ENCODE data around the gene IL12B. TPM values are rescaled to one million over a fixed set of nuclear protein-coding genes. Genes with fewer than 3 reads are reported as not detected.

IL12B gene
- total RNA-seq, 5 donors from 2014 or later (not counting 1 experiment from before 2014, with no cell fraction given) = not detected

- H3K27me3 ChIP-seq (replicated peaks in 1 of 2; ENCODE audit: control insufficient read depth in 2 of 2, extremely low read depth in 1 of 2, insufficient read depth in 2 of 2, low read length in 1 of 2) = no peaks in the 10 kb centered on the region
- H3K4me3 ChIP-seq (ENCODE audit: control insufficient read depth in 1 of 2, extremely low read depth in 1 of 2, low read length in 1 of 2) = no peak overlapping the region
- peaks cover 0 to 4% of the 10 kb centered on the region in 2 donors for H3K27me3 Mint-ChIP-seq
- no peaks in the 10 kb centered on the region for H3K36me3 Mint-ChIP-seq
- no peak for ATAC-seq (replicated peaks in 1 of 4)
- no peaks in the 10 kb centered on the region for H3K36me3 ChIP-seq (ENCODE audit: control insufficient read depth in 2 of 2, extremely low read depth in 1 of 2, insufficient read depth in 1 of 2, low read length in 1 of 2)
- no peaks in the 10 kb centered on the region for H3K4me1 Mint-ChIP-seq
- H3K27ac ChIP-seq (ENCODE audit: low read length) = no peak overlapping the region
- H3K4me3 Mint-ChIP-seq = no peak overlapping the region
- H3K27ac Mint-ChIP-seq = no peak overlapping the region
- no peaks in the 10 kb centered on the region for H3K9me3 ChIP-seq
- no peaks in the 10 kb centered on the region for H3K9me3 Mint-ChIP-seq
- H3K4me1 ChIP-seq (ENCODE audit: control insufficient read depth in 1 of 2, extremely low read depth in 1 of 2, insufficient read depth in 2 of 2, low read length in 2 of 2) = no peaks in the 10 kb centered on the region
- WGBS (ENCODE audit: insufficient coverage) = 100% methylated on average over 1 of the region's 4 CpGs
- CTCF ChIA-PET = interaction anchor here (0.9 to 5.4 kb wide), 5 partner anchors 141 to 166 kb away, joined by 3 to 51 read pairs (median 4); no protein-coding TSS in a partner anchor
- POLR2A ChIA-PET = no interaction called here
- DNase-seq = no peak
Observed at GRCh38 chr5:159318448-159318847, 11.8 kb downstream of the IL12B start.

GRCh38 chr5:159317849-159318248, 12.4 kb downstream of the IL12B start:
- H3K4me1 Mint-ChIP-seq = no peaks in the 10 kb centered on the region
- POLR2A ChIA-PET = no interaction called here
- CTCF ChIA-PET = interaction anchor here (0.6 to 5.4 kb wide), 10 partner anchors 11 to 1078 kb away, joined by 3 to 51 read pairs (median 6); no protein-coding TSS in a partner anchor

GRCh38 chr5:159316519-159317383, 13.5 kb downstream of the IL12B start:
- WGBS (ENCODE audit: insufficient coverage) = 99% methylated on average over 7 of the region's 9 CpGs
- ChIA-PET POLR2A (interaction anchor here in 1 of 2 donors (0.9 kb wide), 1 partner anchor 160 kb away, joined by 3 read pairs; no protein-coding TSS in a partner anchor), CTCF (interaction anchor here (0.5 to 5.4 kb wide), 14 partner anchors 9 to 670 kb away, joined by 3 to 51 read pairs (median 4); no protein-coding TSS in a partner anchor)
- Mint-ChIP-seq H3K27me3 (peaks cover 0 to 4% of the 10 kb centered on the region in 2 donors), H3K36me3 (no peaks in the 10 kb centered on the region), H3K4me3 (no peak overlapping the region), H3K9me3 (no peaks in the 10 kb centered on the region), H3K4me1 (no peaks in the 10 kb centered on the region), H3K27ac (no peak overlapping the region)
- H3K36me3 ChIP-seq (ENCODE audit: control insufficient read depth in 2 of 2, extremely low read depth in 1 of 2, insufficient read depth in 1 of 2, low read length in 1 of 2) = no peaks in the 10 kb centered on the region
- no peak overlapping the region for H3K4me3 ChIP-seq (ENCODE audit: control insufficient read depth in 1 of 2, extremely low read depth in 1 of 2, low read length in 1 of 2)
- H3K9me3 ChIP-seq = no peaks in the 10 kb centered on the region
- H3K27ac ChIP-seq (ENCODE audit: low read length) = no peak overlapping the region
- peaks cover 0 to 5% of the 10 kb centered on the region in 2 experiments for H3K27me3 ChIP-seq (replicated peaks in 1 of 2; ENCODE audit: control insufficient read depth in 2 of 2, extremely low read depth in 1 of 2, insufficient read depth in 2 of 2, low read length in 1 of 2)
- DNase-seq (peak in 26 of 35 experiments; percentile 5 to 69 (median 30)), ATAC-seq (replicated peaks in 1 of 4) (peak in 3 of 4 experiments; percentile 43 to 71 (median 49))
- no peaks in the 10 kb centered on the region for H3K4me1 ChIP-seq (ENCODE audit: control insufficient read depth in 1 of 2, extremely low read depth in 1 of 2, insufficient read depth in 2 of 2, low read length in 2 of 2)

More at GRCh38 chr5:159317849-159318248, 12.4 kb downstream of the IL12B start:
- Histone ChIP-seq H3K27me3 (replicated peaks in 1 of 2; ENCODE audit: control insufficient read depth in 2 of 2, extremely low read depth in 1 of 2, insufficient read depth in 2 of 2, low read length in 1 of 2) (no peaks in the 10 kb centered on the region), H3K4me1 (ENCODE audit: control insufficient read depth in 1 of 2, extremely low read depth in 1 of 2, insufficient read depth in 2 of 2, low read length in 2 of 2) (no peaks in the 10 kb centered on the region), H3K27ac (ENCODE audit: low read length) (no peak overlapping the region), H3K36me3 (ENCODE audit: control insufficient read depth in 2 of 2, extremely low read depth in 1 of 2, insufficient read depth in 1 of 2, low read length in 1 of 2) (no peaks in the 10 kb centered on the region), H3K9me3 (no peaks in the 10 kb centered on the region), H3K4me3 (ENCODE audit: control insufficient read depth in 1 of 2, extremely low read depth in 1 of 2, low read length in 1 of 2) (no peak overlapping the region)
- no peak for DNase-seq
- H3K9me3 Mint-ChIP-seq = no peaks in the 10 kb centered on the region
- no peak overlapping the region for H3K4me3 Mint-ChIP-seq
- ATAC-seq (replicated peaks in 1 of 4) = no peak
- no CpG with 5 or more reads among the region's 2 CpGs for WGBS (ENCODE audit: insufficient coverage)
- no peak overlapping the region for H3K27ac Mint-ChIP-seq
- H3K36me3 Mint-ChIP-seq = no peaks in the 10 kb centered on the region
- peaks cover 0 to 4% of the 10 kb centered on the region in 2 donors for H3K27me3 Mint-ChIP-seq

- no peak for DNase-seq
- no peak overlapping the region for H3K27ac Mint-ChIP-seq
- no peak overlapping the region for H3K4me3 Mint-ChIP-seq
- POLR2A ChIA-PET = interaction anchor here in 1 of 2 donors (0.6 kb wide), 1 partner anchor 394 kb away, joined by 3 read pairs; no protein-coding TSS in a partner anchor
- H3K4me3 ChIP-seq (ENCODE audit: control insufficient read depth in 1 of 2, extremely low read depth in 1 of 2, low read length in 1 of 2) = no peak overlapping the region
- H3K36me3 Mint-ChIP-seq = no peaks in the 10 kb centered on the region
- H3K4me1 ChIP-seq (ENCODE audit: control insufficient read depth in 1 of 2, extremely low read depth in 1 of 2, insufficient read depth in 2 of 2, low read length in 2 of 2) = peaks cover 0 to 10% of the 10 kb centered on the region in 2 experiments
- no peak for ATAC-seq (replicated peaks in 1 of 4)
- H3K27ac ChIP-seq (ENCODE audit: low read length) = no peak overlapping the region
- WGBS (ENCODE audit: insufficient coverage) = no CpG with 5 or more reads among the region's 2 CpGs
- H3K36me3 ChIP-seq (ENCODE audit: control insufficient read depth in 2 of 2, extremely low read depth in 1 of 2, insufficient read depth in 1 of 2, low read length in 1 of 2) = no peaks in the 10 kb centered on the region
- H3K4me1 Mint-ChIP-seq = peaks cover 9 to 11% (median 10%) of the 10 kb centered on the region in 3 donors
- no peaks in the 10 kb centered on the region for H3K9me3 Mint-ChIP-seq
- no peaks in the 10 kb centered on the region for H3K9me3 ChIP-seq
- peaks cover 0 to 17% of the 10 kb centered on the region in 2 experiments for H3K27me3 ChIP-seq (replicated peaks in 1 of 2; ENCODE audit: control insufficient read depth in 2 of 2, extremely low read depth in 1 of 2, insufficient read depth in 2 of 2, low read length in 1 of 2)
- peaks cover 6 to 10% of the 10 kb centered on the region in 2 donors for H3K27me3 Mint-ChIP-seq
- CTCF ChIA-PET = no interaction called here
Observed at GRCh38 chr5:159313197-159313596, 17.1 kb downstream of the IL12B start.

- ChIA-PET CTCF (interaction anchor here (0.5 to 1.9 kb wide), 5 partner anchors 21 to 711 kb away, joined by 3 to 8 read pairs (median 4); no protein-coding TSS in a partner anchor), POLR2A (no interaction called here)
- Histone ChIP-seq H3K4me1 (ENCODE audit: control insufficient read depth in 1 of 2, extremely low read depth in 1 of 2, insufficient read depth in 2 of 2, low read length in 2 of 2) (peaks cover 0 to 10% of the 10 kb centered on the region in 2 experiments), H3K36me3 (ENCODE audit: control insufficient read depth in 2 of 2, extremely low read depth in 1 of 2, insufficient read depth in 1 of 2, low read length in 1 of 2) (no peaks in the 10 kb centered on the region), H3K4me3 (ENCODE audit: control insufficient read depth in 1 of 2, extremely low read depth in 1 of 2, low read length in 1 of 2) (peak overlapping the region in 1 of 2 donors; percentile 25), H3K9me3 (no peaks in the 10 kb centered on the region), H3K27ac (ENCODE audit: low read length) (no peak overlapping the region), H3K27me3 (replicated peaks in 1 of 2; ENCODE audit: control insufficient read depth in 2 of 2, extremely low read depth in 1 of 2, insufficient read depth in 2 of 2, low read length in 1 of 2) (peaks cover 0 to 24% of the 10 kb centered on the region in 2 experiments)
- no peak for ATAC-seq (replicated peaks in 1 of 4)
- WGBS (ENCODE audit: insufficient coverage) = 77% methylated on average over 5 of the region's 7 CpGs
- H3K4me3 Mint-ChIP-seq = peak overlapping the region in 2 of 3 donors; percentile 37 to 70
- H3K27ac Mint-ChIP-seq = no peak overlapping the region
- H3K9me3 Mint-ChIP-seq = no peaks in the 10 kb centered on the region
- DNase-seq = no peak
- H3K4me1 Mint-ChIP-seq = peaks cover 9 to 11% (median 10%) of the 10 kb centered on the region in 3 donors
- H3K27me3 Mint-ChIP-seq = peaks cover 6 to 10% of the 10 kb centered on the region in 2 donors
- H3K36me3 Mint-ChIP-seq = no peaks in the 10 kb centered on the region
Observed at GRCh38 chr5:159311063-159311462, 19.2 kb downstream of the IL12B start.

- H3K27ac ChIP-seq (ENCODE audit: low read length) = no peak overlapping the region
- H3K27me3 Mint-ChIP-seq = peaks cover 6 to 10% of the 10 kb centered on the region in 2 donors
- ChIA-PET POLR2A (interaction anchor here (0.6 to 0.9 kb wide), 2 partner anchors 9 to 33 kb away, joined by 3 to 4 read pairs; no protein-coding TSS in a partner anchor), CTCF (interaction anchor here (0.5 to 1.9 kb wide), 8 partner anchors 9 to 1781 kb away, joined by 3 to 11 read pairs (median 4); no protein-coding TSS in a partner anchor)
- no peak overlapping the region for H3K27ac Mint-ChIP-seq
- peak in 33 of 35 experiments; percentile 3 to 59 (median 27) for DNase-seq
- peak; percentile 83 to 97 (median 93) for ATAC-seq (replicated peaks in 1 of 4)
- WGBS (ENCODE audit: insufficient coverage) = 7% methylated on average over 23 of the region's 26 CpGs
- H3K27me3 ChIP-seq (replicated peaks in 1 of 2; ENCODE audit: control insufficient read depth in 2 of 2, extremely low read depth in 1 of 2, insufficient read depth in 2 of 2, low read length in 1 of 2) = peaks cover 0 to 24% of the 10 kb centered on the region in 2 experiments
- H3K36me3 ChIP-seq (ENCODE audit: control insufficient read depth in 2 of 2, extremely low read depth in 1 of 2, insufficient read depth in 1 of 2, low read length in 1 of 2) = no peaks in the 10 kb centered on the region
- H3K4me1 Mint-ChIP-seq = peaks cover 9 to 11% (median 10%) of the 10 kb centered on the region in 3 donors
- peaks cover 0 to 10% of the 10 kb centered on the region in 2 experiments for H3K4me1 ChIP-seq (ENCODE audit: control insufficient read depth in 1 of 2, extremely low read depth in 1 of 2, insufficient read depth in 2 of 2, low read length in 2 of 2)
- H3K9me3 Mint-ChIP-seq = no peaks in the 10 kb centered on the region
- peak overlapping the region in 1 of 2 donors; percentile 25 for H3K4me3 ChIP-seq (ENCODE audit: control insufficient read depth in 1 of 2, extremely low read depth in 1 of 2, low read length in 1 of 2)
- no peaks in the 10 kb centered on the region for H3K36me3 Mint-ChIP-seq
- peak overlapping the region; percentile 25 to 70 (median 37) for H3K4me3 Mint-ChIP-seq
- H3K9me3 ChIP-seq = no peaks in the 10 kb centered on the region
Observed at GRCh38 chr5:159310511-159310910, 19.8 kb downstream of the IL12B start.

Data from T-cell (primary cell).